Neural cell (in vitro differentiated cells): ENCODE data around the gene PORCN. TPM values are rescaled to one million over a fixed set of nuclear protein-coding genes. Genes with fewer than 3 reads are reported as not detected.
"Not testable (repeated sequence)": the region's sequence is repeated elsewhere in the genome, so short reads cannot be mapped to it uniquely, and the experiment has no call there.

Experiments used
- H2AFZ ChIP-seq: fragments of 200-600, 300-800 bp; sonication (generic), shearing (Covaris generic); 2 replicates; pipeline ENCODE4 v1.6.0; 2014; ENCODE audit warnings: low read depth, mild to moderate bottlenecking, antibody characterized with exemption, low read length, moderate library complexity
- H3F3A ChIP-seq: fragments of 200-600 bp; shearing (Covaris generic); 2 replicates; pipeline ENCODE4 v1.6.1; 2016; ENCODE audit warnings: mild to moderate bottlenecking, moderate library complexity, mixed read lengths, antibody characterized with exemption, low read length; ENCODE audit not compliant: insufficient read depth, poor library complexity, severe bottlenecking
- H3K27ac ChIP-seq: fragments of 200-600, 300-800 bp; sonication (generic), shearing (Covaris generic); 2 replicates; pipeline ENCODE4 v1.5.1; 2014; ENCODE audit warnings: mild to moderate bottlenecking, low read length, moderate library complexity
- H3K27me3 ChIP-seq: fragments of 300-800, 200-600 bp; sonication (generic), shearing (Covaris generic); 2 replicates; pipeline ENCODE4 v1.6.0; 2014; ENCODE audit warnings: mild to moderate bottlenecking, low read depth, low read length, moderate library complexity; ENCODE audit not compliant: insufficient read depth
- H3K36me3 ChIP-seq: fragments of 300-800, 200-600 bp; sonication (generic), shearing (Covaris generic); 2 replicates; pipeline ENCODE4 v1.5.1; 2014; ENCODE audit warnings: mild to moderate bottlenecking, antibody characterized with exemption, low read length, moderate library complexity; ENCODE audit not compliant: insufficient read depth
- H3K4me2 ChIP-seq: fragments of 300-800, 200-600 bp; sonication (generic), shearing (Covaris generic); 2 replicates; pipeline ENCODE4 v1.6.0; 2014; ENCODE audit warnings: mild to moderate bottlenecking, low read length
- H3K4me3 ChIP-seq: fragments of 300-800, 200-600 bp; sonication (generic), shearing (Covaris generic); 2 replicates; pipeline ENCODE4 v1.5.1; 2014; ENCODE audit warnings: mild to moderate bottlenecking, low read length, moderate library complexity
- H3K79me2 ChIP-seq: fragments of 200-600 bp; shearing (Covaris generic); replicated peaks from 2 replicates; pipeline ENCODE4 v1.6.0; 2014; ENCODE audit warnings: mild to moderate bottlenecking, low read length, moderate library complexity; ENCODE audit not compliant: insufficient read depth
- H3K9ac ChIP-seq: fragments of 300-800, 200-600 bp; sonication (generic), shearing (Covaris generic); 2 replicates; pipeline ENCODE4 v1.6.1; 2016; ENCODE audit warnings: mild to moderate bottlenecking, low read length, mixed read lengths
- H3K9me2 ChIP-seq: fragments of 200-600 bp; shearing (Covaris generic); 2 replicates; pipeline ENCODE4 v1.6.1; 2016; ENCODE audit warnings: mild to moderate bottlenecking, low read length, mixed read lengths; ENCODE audit not compliant: insufficient read depth
- H3K9me3 ChIP-seq: fragments of 200-600, 300-800 bp; sonication (generic), shearing (Covaris generic); 2 replicates; pipeline ENCODE4 v1.6.1; 2016; ENCODE audit warnings: mild to moderate bottlenecking, mixed run types, low read length, moderate library complexity, mixed read lengths
- H4K20me1 ChIP-seq: fragments of 200-600 bp; shearing (Covaris generic); 2 replicates; pipeline ENCODE4 v1.6.1; 2016; ENCODE audit warnings: mild to moderate bottlenecking, mixed run types; ENCODE audit not compliant: insufficient read depth
- CTCF ChIP-seq: fragments of 450-650 bp; IDR thresholded peaks from 2 replicates; pipeline ENCODE4 v1.5.1; 2014; ENCODE audit warnings: antibody characterized with exemption, mild to moderate bottlenecking, moderate library complexity; ENCODE audit not compliant: poor library complexity, severe bottlenecking
- EP300 ChIP-seq: fragments of 450-650 bp; conservative IDR thresholded peaks from 2 replicates; pipeline ENCODE4 v1.6.1; 2014; ENCODE audit warnings: antibody characterized with exemption, mild to moderate bottlenecking, moderate library complexity; ENCODE audit not compliant: poor library complexity, severe bottlenecking
- EZH2 ChIP-seq: fragments of 200-600, 300-800 bp; shearing (Covaris generic), sonication (generic); IDR thresholded peaks from 2 replicates; pipeline ENCODE4 v1.6.1; 2014; ENCODE audit warnings: antibody characterized with exemption, low read length, borderline replicate concordance, mild to moderate bottlenecking; ENCODE audit not compliant: insufficient read depth, poor library complexity, severe bottlenecking
- MXI1 ChIP-seq: fragments of 450-650 bp; conservative IDR thresholded peaks from 2 replicates; pipeline ENCODE4 v1.6.1; 2014; ENCODE audit warnings: antibody characterized with exemption, mild to moderate bottlenecking; ENCODE audit not compliant: poor library complexity, severe bottlenecking
- POLR2AphosphoS5 ChIP-seq: IDR thresholded peaks from 2 replicates; pipeline ENCODE4 v1.6.1; 2012
- RAD21 ChIP-seq: fragments of 450-650 bp; conservative IDR thresholded peaks from 2 replicates; pipeline ENCODE4 v1.6.1; 2014; ENCODE audit warnings: antibody characterized with exemption, mild to moderate bottlenecking, moderate library complexity
- REST ChIP-seq: IDR thresholded peaks from 2 replicates; pipeline ENCODE4 v1.6.1; 2012; ENCODE audit warnings: borderline replicate concordance
- SMC3 ChIP-seq: fragments of 450-650 bp; conservative IDR thresholded peaks from 2 replicates; pipeline ENCODE4 v1.6.1; 2014; ENCODE audit warnings: antibody characterized with exemption, mild to moderate bottlenecking, moderate library complexity; ENCODE audit not compliant: poor library complexity
- TAF1 ChIP-seq: IDR thresholded peaks from 2 replicates; pipeline ENCODE4 v1.6.1; 2012; ENCODE audit warnings: low read depth
- polyA plus RNA-seq: library from polyadenylated mRNA; depleted of rRNA; stranded (reverse); fragments of >200 nt; gene quantifications from 2 replicates; pipeline ENCODE4 v1.2.3, GENCODE V29; 2014

PORCN gene
- polyA plus RNA-seq, 1 donor from 2014 or later = 29.8 TPM

GRCh38 chrX:48523682-48524081 lies 14.9 kb downstream of the PORCN start:
- TF ChIP-seq EP300 (no peak), EZH2 (no peak), REST (no peak), RAD21 (no peak), TAF1 (no peak), SMC3 (no peak), POLR2AphosphoS5 (no peak), CTCF (no peak), MXI1 (no peak)
- Histone ChIP-seq H3K79me2 (peaks cover 6% of the 10 kb centered on the region), H3K9ac (no peak overlapping the region), H3K4me2 (no peak overlapping the region), H3K9me2 (no peaks in the 10 kb centered on the region), H3K36me3 (no peaks in the 10 kb centered on the region), H2AFZ (no peak overlapping the region), H3K27me3 (no peaks in the 10 kb centered on the region), H3K9me3 (no peaks in the 10 kb centered on the region), H3K4me3 (no peak overlapping the region), H3F3A (no peaks in the 10 kb centered on the region), H4K20me1 (no peaks in the 10 kb centered on the region), H3K27ac (no peak overlapping the region)

GRCh38 chrX:48525853-48526252 lies 17.1 kb downstream of the PORCN start:
- H3K4me2 ChIP-seq, H2AFZ ChIP-seq, H3F3A ChIP-seq: not testable (repeated sequence)

GRCh38 chrX:48530736-48531135 lies 21.9 kb downstream of the PORCN start:
- no peaks in the 10 kb centered on the region for H4K20me1 ChIP-seq
- H2AFZ ChIP-seq = no peak overlapping the region
- H3K27ac ChIP-seq = no peak overlapping the region
- no peaks in the 10 kb centered on the region for H3F3A ChIP-seq
- H3K4me3 ChIP-seq = no peak overlapping the region
- H3K36me3 ChIP-seq = no peaks in the 10 kb centered on the region
- no peak overlapping the region for H3K4me2 ChIP-seq
- H3K27me3 ChIP-seq = no peaks in the 10 kb centered on the region
- H3K9ac ChIP-seq = no peak overlapping the region
- no peaks in the 10 kb centered on the region for H3K9me3 ChIP-seq
- no peaks in the 10 kb centered on the region for H3K9me2 ChIP-seq
- TF ChIP-seq EZH2 = no peak
- no peak for TF ChIP-seq TAF1
- no peak for TF ChIP-seq CTCF
- H3K79me2 ChIP-seq = no peaks in the 10 kb centered on the region

More at GRCh38 chrX:48525853-48526252, 17.1 kb downstream of the PORCN start:
- H3K9me3 ChIP-seq, H3K9ac ChIP-seq, H3K27ac ChIP-seq, H3K79me2 ChIP-seq, H3K4me3 ChIP-seq, H3K36me3 ChIP-seq, H4K20me1 ChIP-seq, H3K9me2 ChIP-seq, H3K27me3 ChIP-seq: not testable (repeated sequence)
